ENCODE data around the gene TRMT10B.

Gene TRMT10B

DNA sequence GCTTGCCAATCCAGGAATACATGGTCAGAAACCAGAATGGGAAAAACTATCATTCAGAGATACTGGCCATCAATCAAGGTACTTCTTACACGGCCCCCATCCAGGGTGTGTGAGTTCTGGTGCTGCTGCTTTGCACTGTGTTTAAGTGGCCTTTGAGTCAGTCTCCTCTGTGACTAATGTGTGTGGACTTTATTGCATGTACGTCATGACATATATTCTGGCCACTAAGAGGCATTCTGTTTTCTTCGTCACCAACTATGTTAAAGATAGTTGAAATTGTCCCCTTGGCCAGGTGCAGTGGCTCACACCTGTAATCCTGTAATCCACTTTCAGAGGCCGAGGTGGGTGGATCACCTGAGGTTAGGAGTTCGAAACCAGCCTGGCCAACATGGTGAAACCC is 22.7 kb downstream of the TRMT10B start:
- TF ChIP-seq SIN3A (IDR thresholded peaks at IDR 0.05; ENCODE audit: borderline replicate concordance, insufficient read depth, low read length) (no peak), FOXP2 (optimal IDR thresholded peaks at IDR 0.05; ENCODE audit: borderline replicate concordance, extremely low read depth, extremely low read length, insufficient read depth) (no peak), TAF1 (IDR thresholded peaks at IDR 0.05; ENCODE audit: borderline replicate concordance, insufficient read depth, low read length) (no peak), POLR2AphosphoS5 (IDR thresholded peaks at IDR 0.05; ENCODE audit: low read depth, low read length) (no peak)
- TF ChIP-seq, protein P1, sequence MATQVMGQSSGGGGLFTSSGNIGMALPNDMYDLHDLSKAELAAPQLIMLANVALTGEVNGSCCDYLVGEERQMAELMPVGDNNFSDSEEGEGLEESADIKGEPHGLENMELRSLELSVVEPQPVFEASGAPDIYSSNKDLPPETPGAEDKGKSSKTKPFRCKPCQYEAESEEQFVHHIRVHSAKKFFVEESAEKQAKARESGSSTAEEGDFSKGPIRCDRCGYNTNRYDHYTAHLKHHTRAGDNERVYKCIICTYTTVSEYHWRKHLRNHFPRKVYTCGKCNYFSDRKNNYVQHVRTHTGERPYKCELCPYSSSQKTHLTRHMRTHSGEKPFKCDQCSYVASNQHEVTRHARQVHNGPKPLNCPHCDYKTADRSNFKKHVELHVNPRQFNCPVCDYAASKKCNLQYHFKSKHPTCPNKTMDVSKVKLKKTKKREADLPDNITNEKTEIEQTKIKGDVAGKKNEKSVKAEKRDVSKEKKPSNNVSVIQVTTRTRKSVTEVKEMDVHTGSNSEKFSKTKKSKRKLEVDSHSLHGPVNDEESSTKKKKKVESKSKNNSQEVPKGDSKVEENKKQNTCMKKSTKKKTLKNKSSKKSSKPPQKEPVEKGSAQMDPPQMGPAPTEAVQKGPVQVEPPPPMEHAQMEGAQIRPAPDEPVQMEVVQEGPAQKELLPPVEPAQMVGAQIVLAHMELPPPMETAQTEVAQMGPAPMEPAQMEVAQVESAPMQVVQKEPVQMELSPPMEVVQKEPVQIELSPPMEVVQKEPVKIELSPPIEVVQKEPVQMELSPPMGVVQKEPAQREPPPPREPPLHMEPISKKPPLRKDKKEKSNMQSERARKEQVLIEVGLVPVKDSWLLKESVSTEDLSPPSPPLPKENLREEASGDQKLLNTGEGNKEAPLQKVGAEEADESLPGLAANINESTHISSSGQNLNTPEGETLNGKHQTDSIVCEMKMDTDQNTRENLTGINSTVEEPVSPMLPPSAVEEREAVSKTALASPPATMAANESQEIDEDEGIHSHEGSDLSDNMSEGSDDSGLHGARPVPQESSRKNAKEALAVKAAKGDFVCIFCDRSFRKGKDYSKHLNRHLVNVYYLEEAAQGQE (IDR thresholded peaks at IDR 0.05; ENCODE audit: insufficient read depth in 1 of 2, low read depth in 2 of 2, low read length in 2 of 2), result no peak

DNA sequence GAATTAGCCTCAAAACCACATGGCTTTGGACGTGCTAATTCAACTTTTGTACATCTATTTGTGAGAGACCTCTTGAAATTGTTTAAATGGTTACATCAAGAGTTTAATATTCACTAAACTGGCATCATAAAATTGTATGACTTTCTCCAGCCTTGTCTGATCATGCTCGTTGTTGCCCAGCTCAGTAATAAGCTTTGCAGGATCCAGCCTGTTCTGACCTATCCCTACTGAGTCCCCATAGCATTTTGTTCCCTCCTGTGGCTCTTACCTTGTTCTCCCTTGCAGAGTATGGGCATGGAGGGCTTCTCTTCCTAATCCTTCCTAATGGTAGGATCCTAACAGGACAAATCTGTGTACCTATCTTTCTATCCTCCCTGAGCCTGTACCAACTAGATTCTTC is 24.9 kb downstream of the TRMT10B start:
- no peak for TF ChIP-seq POLR2AphosphoS5 (IDR thresholded peaks at IDR 0.05; ENCODE audit: low read depth, low read length)
- TF ChIP-seq TAF1 (IDR thresholded peaks at IDR 0.05; ENCODE audit: borderline replicate concordance, insufficient read depth, low read length), result no peak
- no peak for TF ChIP-seq FOXP2 (optimal IDR thresholded peaks at IDR 0.05; ENCODE audit: borderline replicate concordance, extremely low read depth, extremely low read length, insufficient read depth)
- TF ChIP-seq, protein P1 (IDR thresholded peaks at IDR 0.05; ENCODE audit: insufficient read depth in 1 of 2, low read depth in 2 of 2, low read length in 2 of 2), result no peak
- no peak for TF ChIP-seq SIN3A (IDR thresholded peaks at IDR 0.05; ENCODE audit: borderline replicate concordance, insufficient read depth, low read length)

DNA sequence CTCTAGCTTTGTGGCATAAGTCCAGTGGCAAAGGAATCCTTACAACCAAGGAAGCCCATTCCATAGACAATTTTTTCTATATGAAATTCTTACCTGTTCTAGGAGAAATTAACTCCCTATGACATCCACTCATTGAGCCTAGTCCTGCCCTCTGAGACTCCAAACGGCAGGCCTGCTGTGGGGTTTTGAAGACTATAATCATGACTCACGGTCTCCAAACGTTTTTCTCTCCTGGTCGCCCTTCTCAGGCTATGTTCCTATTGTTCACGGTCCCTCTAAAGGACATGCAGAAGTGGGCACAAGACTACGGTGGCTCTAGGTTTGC is 30.6 kb downstream of the TRMT10B start:
- no peak for TF ChIP-seq FOXP2 (optimal IDR thresholded peaks at IDR 0.05; ENCODE audit: borderline replicate concordance, extremely low read depth, extremely low read length, insufficient read depth)
- TF ChIP-seq, protein P1 (IDR thresholded peaks at IDR 0.05; ENCODE audit: insufficient read depth in 1 of 2, low read depth in 2 of 2, low read length in 2 of 2), result no peak

DNA sequence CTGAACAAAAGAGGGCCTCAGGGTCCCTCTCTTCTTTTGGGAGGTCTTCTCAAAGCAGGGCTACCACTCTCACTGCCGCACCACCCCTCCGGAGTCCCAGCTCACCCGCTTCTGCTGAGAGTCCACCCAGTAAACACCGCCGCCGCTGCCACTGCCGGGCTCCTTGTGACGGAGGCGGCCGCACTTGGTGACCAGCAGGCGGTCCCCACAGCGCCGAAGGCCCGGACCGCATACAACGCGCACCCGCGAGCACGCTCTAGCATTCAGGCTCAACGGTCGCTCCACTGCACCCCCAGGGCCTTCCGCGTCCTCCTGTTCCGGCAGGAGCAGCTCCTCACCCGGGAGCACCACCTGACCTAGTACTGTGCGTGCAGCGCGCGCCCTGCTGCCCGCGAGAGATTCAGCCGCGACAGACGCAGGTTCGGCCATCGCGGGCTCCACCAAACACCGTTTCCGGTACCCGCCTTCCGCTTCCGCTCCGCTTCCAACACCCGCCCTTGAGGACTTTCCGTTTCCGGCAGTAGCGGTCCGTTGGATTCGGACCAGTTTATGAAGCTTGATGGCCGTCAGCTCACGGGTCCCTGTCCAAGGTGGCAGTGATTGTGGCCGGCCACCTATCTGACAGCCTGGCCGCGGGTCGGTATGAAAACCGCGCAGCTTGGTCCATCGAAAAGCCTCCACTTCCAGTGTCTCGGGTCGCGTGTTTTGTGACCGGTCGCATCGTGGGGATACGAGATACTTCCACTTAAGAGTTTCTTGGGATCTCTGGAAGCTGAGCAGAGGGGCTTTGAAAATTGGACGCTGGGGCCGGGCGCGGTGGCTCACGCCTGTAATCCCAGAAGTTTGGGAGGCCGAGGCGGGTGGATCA is 31.2 kb downstream of the TRMT10B start, which contains the start of gene EXOSC3:
TSS of gene EXOSC3 (minus strand) at position 449 of the 868 bp plus-strand sequence. CDS start at position 429, 20 bp downstream.
- TF ChIP-seq POLR2AphosphoS5 (IDR thresholded peaks at IDR 0.05; ENCODE audit: low read depth, low read length), result peak; percentile 77
- TF ChIP-seq, protein P1 (IDR thresholded peaks at IDR 0.05; ENCODE audit: insufficient read depth in 1 of 2, low read depth in 2 of 2, low read length in 2 of 2), result peak; percentile 90 to 92
- TF ChIP-seq FOXP2 (optimal IDR thresholded peaks at IDR 0.05; ENCODE audit: borderline replicate concordance, extremely low read depth, extremely low read length, insufficient read depth), result peak; percentile 43
- no peak for TF ChIP-seq SIN3A (IDR thresholded peaks at IDR 0.05; ENCODE audit: borderline replicate concordance, insufficient read depth, low read length)
- peak; percentile 88 for TF ChIP-seq TAF1 (IDR thresholded peaks at IDR 0.05; ENCODE audit: borderline replicate concordance, insufficient read depth, low read length)
